Panc1 (cell line): ENCODE measurements around the gene SNRPB2.

Source experiments
- CTCF ChIP-seq: fragments of 450-650 bp; IDR thresholded peaks from 2 replicates; pipeline ENCODE4 v1.5.1; 2017; ENCODE audit warnings: mild to moderate bottlenecking
- POLR2AphosphoS5 ChIP-seq: IDR thresholded peaks from 2 replicates; pipeline ENCODE4 v1.6.1; 2012; ENCODE audit warnings: mild to moderate bottlenecking, low read depth, low read length, moderate library complexity
- REST ChIP-seq, 2 experiments: IDR thresholded peaks; 2 replicates each; pipeline ENCODE4 v1.6.1; 2011 to 2012; ENCODE audit warnings: low read depth in 2 of 2, control low read depth in 1 of 2, low read length in 1 of 2, mild to moderate bottlenecking in 1 of 2, moderate library complexity in 1 of 2; ENCODE audit not compliant: insufficient read depth in 1 of 2
- SIN3A ChIP-seq: IDR thresholded peaks from 2 replicates; pipeline ENCODE4 v1.6.1; 2012; ENCODE audit warnings: low read depth, mild to moderate bottlenecking, low read length, moderate library complexity, borderline replicate concordance; ENCODE audit not compliant: insufficient read depth
- TCF7L2 ChIP-seq: IDR thresholded peaks from 2 replicates; pipeline ENCODE4 v1.6.1; 2011; ENCODE audit warnings: mild to moderate bottlenecking, low read depth, low read length, inconsistent platforms

- TF ChIP-seq CTCF, result no peak
- no peak for TF ChIP-seq POLR2AphosphoS5
- TF ChIP-seq REST (IDR thresholded peaks at IDR 0.05; ENCODE audit: insufficient read depth in 1 of 2, low read depth in 2 of 2, low read length in 1 of 2), result no peak
- TF ChIP-seq SIN3A, result no peak
- no peak for TF ChIP-seq TCF7L2
These were observed 38.4 kb upstream of the SNRPB2 start for GRCh38 chr20:16691381-16691780.
